Panc1 (cell line): ENCODE measurements around the gene CACNA1D. TPM values are rescaled to one million over a fixed set of nuclear protein-coding genes. Genes with fewer than 3 reads are reported as not detected.

ENCODE experiments used
- ATAC-seq: fragments of 200-7000 bp; cut with Tn5 transposase; 2 replicates; pipeline ENCODE4 v1.9.1; 2020; ENCODE audit warnings: mild to moderate bottlenecking, moderate library complexity
- BruUV-seq: library from RNA; stranded (reverse); fragments of 400-500 nt; replicated peaks from 2 replicates; lab custom pipeline; 2021; lab: Mats Ljungman, UMichigan
- CTCF ChIA-PET: fragments of 300-600 bp; sonication (Branson Sonifier 250); formaldehyde crosslinking; loops from one replicate; lab custom pipeline; 2022; ENCODE audit warnings: antibody characterized with exemption; lab: Charles Lee
- POLR2A ChIA-PET: fragments of 300-600 bp; sonication (Branson Sonifier 250); formaldehyde crosslinking; loops from one replicate; lab custom pipeline; 2022; ENCODE audit warnings: antibody characterized with exemption; lab: Charles Lee
- DNase-seq: peaks from one replicate; pipeline ENCODE4 v3.0.0-alpha.2; 2010; ENCODE audit warnings: low read depth, low spot score
- H3K27ac ChIP-seq: 2 replicates; pipeline ENCODE4 v1.5.1; 2011; ENCODE audit warnings: mild to moderate bottlenecking, low read length, inconsistent platforms
- H3K27me3 ChIP-seq: fragments of 200-500 bp; sonication (Bioruptor generic); 2 replicates; pipeline ENCODE4 v1.6.0; 2014; ENCODE audit warnings: low read length, inconsistent platforms; ENCODE audit not compliant: control insufficient read depth, insufficient read depth
- H3K36me3 ChIP-seq: fragments of 200-500 bp; sonication (Bioruptor generic); 2 replicates; pipeline ENCODE4 v1.5.1; 2014; ENCODE audit warnings: inconsistent platforms, mild to moderate bottlenecking, low read length, moderate library complexity; ENCODE audit not compliant: control insufficient read depth, insufficient read depth
- H3K4me1 ChIP-seq: 2 replicates; pipeline ENCODE4 v1.5.1; 2011; ENCODE audit warnings: inconsistent platforms, mild to moderate bottlenecking, low read length, moderate library complexity; ENCODE audit not compliant: control insufficient read depth, insufficient read depth
- H3K4me3 ChIP-seq, 2 experiments: 2 replicates each; pipeline ENCODE4 v1.5.1; 2011 to 2012; ENCODE audit warnings: low read depth in 2 of 2, low read length in 2 of 2, mild to moderate bottlenecking in 2 of 2, inconsistent platforms in 1 of 2, moderate library complexity in 1 of 2
- H3K9me3 ChIP-seq: fragments of 200-500 bp; sonication (Bioruptor generic); 2 replicates; pipeline ENCODE4 v1.5.1; 2014; ENCODE audit warnings: low read depth, mild to moderate bottlenecking, inconsistent platforms, low read length, moderate library complexity; ENCODE audit not compliant: control insufficient read depth, insufficient read depth
- CTCF ChIP-seq: fragments of 450-650 bp; IDR thresholded peaks from 2 replicates; pipeline ENCODE4 v1.5.1; 2017; ENCODE audit warnings: mild to moderate bottlenecking
- POLR2AphosphoS5 ChIP-seq: IDR thresholded peaks from 2 replicates; pipeline ENCODE4 v1.6.1; 2012; ENCODE audit warnings: mild to moderate bottlenecking, low read depth, low read length, moderate library complexity
- SIN3A ChIP-seq: IDR thresholded peaks from 2 replicates; pipeline ENCODE4 v1.6.1; 2012; ENCODE audit warnings: low read depth, mild to moderate bottlenecking, low read length, moderate library complexity, borderline replicate concordance; ENCODE audit not compliant: insufficient read depth
- TCF7L2 ChIP-seq: IDR thresholded peaks from 2 replicates; pipeline ENCODE4 v1.6.1; 2011; ENCODE audit warnings: mild to moderate bottlenecking, low read depth, low read length, inconsistent platforms
- in situ Hi-C: cut with HindIII; loops from 2 replicates; pipeline ENCODE4 v1.10.0; 2016; ENCODE audit warnings: low sequenced_read_pairs, low pct_unique_long_range_greater_than_20kb
- intact Hi-C: fragments of 100-400 bp; cut with micrococcal nuclease; formaldehyde crosslinking; loops from one replicate; pipeline ENCODE4 v1.10.0; 2022; ENCODE audit not compliant: unreplicated experiment
- total RNA-seq: library from RNA; stranded (reverse); gene quantifications from one replicate; pipeline ENCODE4 v1.2.1, GENCODE V29; 2021; ENCODE audit not compliant: unreplicated experiment
- TF ChIP-seq, protein P1 (sequence below), 2 experiments: IDR thresholded peaks; 2 replicates each; pipeline ENCODE4 v1.6.1; 2011 to 2012; ENCODE audit warnings: low read depth in 2 of 2, control low read depth in 1 of 2, low read length in 1 of 2, mild to moderate bottlenecking in 1 of 2, moderate library complexity in 1 of 2; ENCODE audit not compliant: insufficient read depth in 1 of 2

CACNA1D gene
- total RNA-seq, 1 experiment from 2014 or later = 23.0 TPM

DNA sequence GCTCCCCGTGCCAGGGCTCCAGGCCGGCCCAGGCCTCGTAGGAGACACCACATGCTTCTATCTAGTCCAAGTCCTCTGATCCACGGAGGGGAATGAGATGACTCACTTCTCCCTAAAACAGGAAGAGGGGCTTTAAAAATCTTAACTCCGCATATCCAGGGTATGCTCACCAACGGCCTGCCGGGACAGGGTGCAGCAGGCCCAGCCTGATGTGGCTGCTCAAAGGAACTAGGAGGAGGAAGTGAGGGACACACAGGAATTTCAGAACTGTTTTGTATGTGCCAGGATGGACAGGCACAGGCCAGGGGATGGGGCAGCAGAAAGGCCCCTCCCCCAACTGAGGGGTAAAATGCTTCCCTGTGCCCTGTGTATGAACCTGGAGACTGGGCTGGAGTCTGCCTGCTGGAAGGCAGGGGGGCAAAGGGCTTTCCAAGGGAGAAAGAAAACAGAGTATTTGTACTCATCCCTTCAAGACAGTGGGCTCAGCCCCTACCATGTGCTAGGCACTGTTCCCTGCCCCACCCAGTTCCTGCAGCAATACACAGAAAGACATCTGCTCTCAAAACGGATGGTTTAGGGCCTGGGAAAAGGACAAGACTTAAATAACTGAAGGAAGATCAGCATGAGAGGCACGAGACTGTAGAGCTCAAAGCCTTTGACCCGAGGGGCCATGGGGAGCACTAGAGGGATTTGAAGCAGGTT is 329.7 kb downstream of the CACNA1D start:
- TF ChIP-seq SIN3A (no peak), CTCF (no peak), POLR2AphosphoS5 (no peak), TCF7L2 (no peak)
- TF ChIP-seq, protein P1, sequence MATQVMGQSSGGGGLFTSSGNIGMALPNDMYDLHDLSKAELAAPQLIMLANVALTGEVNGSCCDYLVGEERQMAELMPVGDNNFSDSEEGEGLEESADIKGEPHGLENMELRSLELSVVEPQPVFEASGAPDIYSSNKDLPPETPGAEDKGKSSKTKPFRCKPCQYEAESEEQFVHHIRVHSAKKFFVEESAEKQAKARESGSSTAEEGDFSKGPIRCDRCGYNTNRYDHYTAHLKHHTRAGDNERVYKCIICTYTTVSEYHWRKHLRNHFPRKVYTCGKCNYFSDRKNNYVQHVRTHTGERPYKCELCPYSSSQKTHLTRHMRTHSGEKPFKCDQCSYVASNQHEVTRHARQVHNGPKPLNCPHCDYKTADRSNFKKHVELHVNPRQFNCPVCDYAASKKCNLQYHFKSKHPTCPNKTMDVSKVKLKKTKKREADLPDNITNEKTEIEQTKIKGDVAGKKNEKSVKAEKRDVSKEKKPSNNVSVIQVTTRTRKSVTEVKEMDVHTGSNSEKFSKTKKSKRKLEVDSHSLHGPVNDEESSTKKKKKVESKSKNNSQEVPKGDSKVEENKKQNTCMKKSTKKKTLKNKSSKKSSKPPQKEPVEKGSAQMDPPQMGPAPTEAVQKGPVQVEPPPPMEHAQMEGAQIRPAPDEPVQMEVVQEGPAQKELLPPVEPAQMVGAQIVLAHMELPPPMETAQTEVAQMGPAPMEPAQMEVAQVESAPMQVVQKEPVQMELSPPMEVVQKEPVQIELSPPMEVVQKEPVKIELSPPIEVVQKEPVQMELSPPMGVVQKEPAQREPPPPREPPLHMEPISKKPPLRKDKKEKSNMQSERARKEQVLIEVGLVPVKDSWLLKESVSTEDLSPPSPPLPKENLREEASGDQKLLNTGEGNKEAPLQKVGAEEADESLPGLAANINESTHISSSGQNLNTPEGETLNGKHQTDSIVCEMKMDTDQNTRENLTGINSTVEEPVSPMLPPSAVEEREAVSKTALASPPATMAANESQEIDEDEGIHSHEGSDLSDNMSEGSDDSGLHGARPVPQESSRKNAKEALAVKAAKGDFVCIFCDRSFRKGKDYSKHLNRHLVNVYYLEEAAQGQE (IDR thresholded peaks at IDR 0.05; ENCODE audit: insufficient read depth in 1 of 2, low read depth in 2 of 2, low read length in 1 of 2) = no peak
- H3K4me3 ChIP-seq = no peak overlapping the region
- no peaks in the 10 kb centered on the region for H3K36me3 ChIP-seq
- no peak for DNase-seq
- no peaks in the 10 kb centered on the region for H3K4me1 ChIP-seq
- no peaks in the 10 kb centered on the region for H3K27me3 ChIP-seq
- ChIA-PET CTCF (no interaction called here), POLR2A (no interaction called here)
- in situ Hi-C loops = no loop called here
- ATAC-seq = peak; percentile 19; the same call in 1 of the 2 replicates
- no TSS peak for BruUV-seq
- intact Hi-C loops = no loop called here
- H3K9me3 ChIP-seq = no peaks in the 10 kb centered on the region
- no peak overlapping the region for H3K27ac ChIP-seq

- in situ Hi-C loops = no loop called here
- intact Hi-C loops = no loop called here
- H3K27ac ChIP-seq = no peak overlapping the region
- no peaks in the 10 kb centered on the region for H3K27me3 ChIP-seq
- no peaks in the 10 kb centered on the region for H3K9me3 ChIP-seq
- no peaks in the 10 kb centered on the region for H3K36me3 ChIP-seq
- BruUV-seq = no TSS peak
- DNase-seq = no peak
- POLR2A ChIA-PET = no interaction called here
- H3K4me3 ChIP-seq = no peak overlapping the region
- TF ChIP-seq POLR2AphosphoS5 (no peak), TCF7L2 (no peak), CTCF (no peak), SIN3A (no peak)
- TF ChIP-seq, protein P1 (IDR thresholded peaks at IDR 0.05; ENCODE audit: insufficient read depth in 1 of 2, low read depth in 2 of 2, low read length in 1 of 2) = no peak
- H3K4me1 ChIP-seq = no peaks in the 10 kb centered on the region
- CTCF ChIA-PET = no interaction called here
- ATAC-seq = no peak
Measured at GRCh38 chr3:53824795-53825194, 330.4 kb downstream of the CACNA1D start.
